Hypothalamus (tissue), 51 donors: ENCODE data around the gene DOCK11.

Experiments
- DNase-seq, 51 donors: peaks; one replicate each; lab custom pipeline; 2025; lab: John Stamatoyannopoulos, UW

DOCK11 gene

DNA sequence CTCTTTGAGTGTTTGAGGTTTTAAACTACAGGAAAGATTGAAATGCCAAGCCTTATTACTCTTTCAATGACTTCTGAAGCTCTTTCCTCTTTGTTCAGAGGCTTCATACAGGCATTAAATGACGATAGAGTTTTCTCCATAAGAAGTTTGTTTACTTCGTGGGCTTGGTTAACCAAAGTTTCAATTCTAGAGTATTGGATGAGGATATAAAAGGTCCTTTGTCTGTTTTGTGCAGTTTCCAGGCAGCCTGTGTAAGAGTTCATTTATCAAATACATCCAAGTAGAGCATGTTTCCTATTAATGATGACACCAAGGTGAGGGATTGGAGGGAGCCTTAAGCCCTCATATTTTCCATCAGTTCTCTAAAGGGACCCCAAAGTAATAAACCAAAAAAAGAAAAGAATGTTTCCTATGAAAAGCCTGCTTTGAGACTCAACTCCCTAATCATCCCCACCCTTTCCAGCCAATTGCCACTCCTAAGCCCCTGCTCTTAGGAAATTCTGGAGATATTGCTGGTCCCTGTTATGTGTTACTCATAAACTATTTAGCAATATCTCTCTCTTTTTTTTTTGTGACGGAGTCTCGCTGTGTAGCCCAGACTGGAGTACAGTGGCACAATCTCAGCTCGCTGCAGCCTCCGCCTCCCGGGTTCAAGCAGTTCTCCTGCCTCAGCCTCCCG, 125.6 kb downstream of the DOCK11 start:
- no peak for DNase-seq

DNA sequence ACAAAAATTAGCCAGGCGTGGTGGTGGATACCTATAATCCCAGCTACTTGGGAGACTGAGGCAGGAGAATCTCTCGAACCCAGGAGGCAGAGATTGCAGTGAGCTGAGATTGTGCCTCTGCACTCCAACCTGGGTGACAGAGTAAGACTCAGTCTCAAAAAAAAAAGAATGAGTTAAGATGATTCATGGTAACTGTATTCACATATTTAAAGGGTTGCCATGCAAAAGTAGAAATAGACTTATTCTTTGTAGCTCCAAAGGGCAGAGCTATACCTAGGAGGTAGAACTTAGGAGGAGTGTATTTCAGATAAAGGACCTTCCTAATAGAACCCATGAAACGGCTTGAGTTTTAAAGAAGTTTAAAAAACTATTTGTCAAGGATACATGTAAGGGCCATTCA, 127.4 kb downstream of the DOCK11 start:
- no peak for DNase-seq

DNA sequence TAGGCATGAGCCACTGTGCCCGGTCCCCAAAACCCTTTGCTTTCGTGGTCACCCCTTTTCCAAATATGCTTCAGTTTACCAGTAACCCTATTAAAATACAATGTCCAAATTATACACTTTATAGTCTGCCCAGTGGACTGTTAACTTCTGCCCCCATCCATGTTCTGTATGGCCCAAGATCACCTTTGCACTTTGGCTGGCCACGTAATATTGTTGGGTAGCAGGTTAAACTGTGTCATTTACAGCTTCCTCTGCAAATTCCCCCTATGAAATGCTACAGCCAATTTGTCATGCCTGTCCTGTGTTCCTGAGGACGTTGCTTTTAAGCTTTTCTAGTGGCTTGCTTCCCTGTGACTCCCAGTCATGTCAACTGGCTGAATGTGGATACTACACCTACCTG, 130.7 kb downstream of the DOCK11 start:
- DNase-seq = no peak

DNA sequence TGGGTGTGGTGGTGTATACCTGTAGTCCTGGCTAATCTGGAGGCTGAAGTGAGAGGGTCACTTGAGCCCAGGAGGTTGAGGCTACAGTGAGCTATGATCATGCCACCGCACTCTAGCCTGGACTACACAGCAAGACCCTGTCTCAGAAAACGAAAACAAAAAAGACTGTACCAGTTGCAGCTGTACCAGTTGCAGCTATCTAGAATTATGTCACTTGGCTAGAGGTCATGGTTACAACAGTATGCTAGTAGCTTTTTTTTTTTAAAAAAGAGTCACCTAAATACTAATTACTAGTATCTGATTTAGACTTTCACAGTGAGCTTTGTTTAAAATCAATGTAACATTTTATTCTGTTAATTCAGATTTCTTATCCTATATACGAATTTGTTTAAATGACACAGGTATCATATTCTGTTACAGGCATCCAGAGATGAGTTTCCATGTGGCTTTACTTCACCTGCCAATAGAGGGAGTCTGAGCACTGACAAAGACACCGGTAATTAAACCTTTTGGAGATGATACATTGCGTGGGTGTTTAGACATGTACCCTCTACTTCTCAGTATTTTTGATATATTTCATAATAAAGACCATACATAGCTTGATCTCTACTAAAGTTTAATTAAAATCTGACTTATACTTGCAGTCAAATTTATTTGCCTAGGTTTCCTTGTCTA, 131.6 kb downstream of the DOCK11 start:
- DNase-seq = no peak

DNA sequence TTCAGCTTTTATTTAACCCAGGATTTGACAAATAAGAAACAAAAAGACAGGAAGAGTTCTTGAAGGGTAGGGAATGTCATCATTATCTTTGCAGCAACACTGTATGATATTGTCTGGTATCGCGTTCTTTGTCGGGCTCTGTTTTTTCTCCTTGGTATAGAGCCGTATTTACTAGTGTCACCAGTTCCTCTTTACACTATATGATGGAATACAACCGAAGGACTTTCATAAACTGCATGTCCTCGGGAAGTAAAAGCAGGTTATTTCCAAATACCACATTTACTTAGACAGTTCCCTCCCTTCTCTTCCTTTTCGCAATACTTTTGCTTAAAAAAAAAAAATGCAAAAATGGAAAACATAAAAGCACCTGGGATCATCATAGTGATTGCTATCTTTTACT, 135.2 kb downstream of the DOCK11 start:
- no peak for DNase-seq

DNA sequence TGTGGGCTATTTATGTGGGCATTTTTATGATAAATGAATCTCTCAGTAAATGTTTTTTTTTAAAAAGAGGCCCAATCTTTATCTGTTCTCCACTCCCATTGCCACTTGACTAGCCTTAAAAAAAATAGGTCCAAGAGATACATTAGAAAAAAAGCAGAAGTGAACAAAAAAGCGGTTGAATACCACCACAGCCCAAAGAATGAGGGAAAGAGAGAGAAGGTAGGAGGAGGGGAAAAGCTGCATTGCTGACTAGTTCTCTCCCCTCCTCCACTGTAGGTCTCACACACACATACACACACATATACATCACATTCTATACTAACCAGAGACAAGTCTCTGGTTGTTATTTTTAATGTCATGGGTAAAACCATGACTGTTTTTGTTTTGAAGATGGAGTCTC, 136.0 kb downstream of the DOCK11 start:
- no peak for DNase-seq

DNA sequence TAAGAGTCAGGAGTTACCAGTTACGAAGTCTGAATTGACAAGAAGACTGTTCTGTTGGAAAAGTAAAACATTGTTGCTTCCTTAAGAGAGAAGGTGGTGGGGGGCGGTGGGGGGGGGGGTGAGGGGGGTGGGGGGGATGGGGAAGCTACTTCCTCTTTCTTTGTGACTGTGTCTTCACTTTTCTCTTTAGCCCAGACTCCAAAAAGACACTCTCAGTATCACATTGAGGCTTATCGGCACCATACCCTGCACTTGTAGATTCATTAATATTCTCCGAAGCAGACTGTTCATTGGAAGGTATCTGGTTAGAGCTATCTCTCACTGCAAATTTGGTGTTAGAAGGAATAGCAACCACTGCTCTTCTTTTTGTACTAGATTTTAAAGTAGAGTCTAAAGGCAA, 137.2 kb downstream of the DOCK11 start:
- peak in 1 of 51 donors; percentile 0 for DNase-seq

DNA sequence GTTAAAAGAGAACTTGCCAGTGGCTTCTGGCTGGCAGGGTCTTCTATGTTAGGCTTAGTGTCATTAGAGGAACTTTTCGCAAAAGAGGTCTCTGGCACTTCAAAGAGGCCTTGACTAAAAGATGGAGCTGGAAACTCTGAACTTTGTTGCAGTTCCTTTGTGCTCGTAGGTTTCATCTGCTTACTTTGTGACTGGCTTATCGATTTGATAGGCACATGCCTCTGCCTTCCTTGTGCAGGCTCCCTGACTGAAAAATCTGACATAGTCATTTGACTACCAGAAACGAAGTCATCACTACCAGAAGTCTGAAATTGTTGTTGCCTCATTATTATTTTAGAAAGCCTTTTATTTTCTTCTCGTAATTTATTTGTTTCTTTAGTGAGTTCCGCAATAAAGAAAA, 137.9 kb downstream of the DOCK11 start:
- no peak for DNase-seq

DNA sequence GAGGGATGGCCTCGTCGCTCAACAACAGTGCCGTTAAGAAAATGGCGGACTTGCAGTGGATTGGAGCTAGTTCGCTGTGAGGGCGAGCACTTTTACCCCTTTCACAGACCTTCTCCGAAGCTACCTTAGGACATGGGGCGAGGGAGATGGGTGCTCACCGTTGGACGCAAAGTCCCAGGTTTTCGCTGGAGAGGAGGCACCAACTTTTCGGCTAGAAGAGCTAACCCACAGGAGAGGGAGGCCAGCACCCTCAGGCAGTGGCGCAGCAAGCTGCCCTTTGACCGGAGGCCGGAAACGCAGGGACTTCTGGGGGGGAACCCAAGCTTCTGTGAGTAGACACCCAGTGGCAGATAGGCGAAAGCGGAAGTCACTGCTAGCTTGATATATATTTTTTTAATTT, 138.7 kb downstream of the DOCK11 start:
- no peak for DNase-seq

DNA sequence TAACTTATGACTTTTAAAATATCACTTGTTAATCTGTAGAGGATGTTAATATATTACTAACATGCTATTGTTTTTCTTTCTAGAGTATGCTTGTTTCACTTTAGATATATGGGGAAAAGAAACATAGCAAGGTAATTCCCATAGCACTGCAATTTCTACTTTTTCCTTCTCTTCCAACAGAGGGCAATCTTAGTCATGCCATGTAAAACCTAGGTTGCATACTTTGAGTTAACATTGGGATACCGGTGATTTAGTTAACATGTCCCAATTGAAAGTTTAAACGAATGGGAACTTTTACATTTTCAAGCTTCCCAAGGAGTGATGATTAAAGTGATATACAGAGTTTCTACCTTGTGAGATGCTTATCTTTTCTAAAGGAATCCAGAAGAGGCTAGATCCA, 142.4 kb downstream of the DOCK11 start:
- DNase-seq = no peak

DNA sequence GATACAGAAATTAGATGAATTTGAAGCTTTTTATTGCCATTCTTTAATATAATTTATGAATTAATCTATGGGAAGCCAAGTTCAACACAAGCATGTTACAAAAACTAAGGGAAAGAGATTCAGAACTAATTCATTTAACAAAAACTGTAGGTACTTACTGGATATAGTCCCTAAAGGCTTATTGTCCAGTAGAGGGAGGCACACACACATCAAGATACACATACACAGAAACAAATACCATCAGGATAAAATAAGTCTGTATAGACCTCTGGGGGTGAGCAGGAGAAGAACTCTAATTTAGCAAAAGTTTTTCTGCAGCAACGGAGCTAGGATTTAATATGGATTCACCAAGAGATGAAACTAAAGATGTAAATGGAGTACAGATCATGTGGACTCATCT, 148.8 kb downstream of the DOCK11 start:
- peak in 1 of 51 donors; percentile 13 for DNase-seq

DNA sequence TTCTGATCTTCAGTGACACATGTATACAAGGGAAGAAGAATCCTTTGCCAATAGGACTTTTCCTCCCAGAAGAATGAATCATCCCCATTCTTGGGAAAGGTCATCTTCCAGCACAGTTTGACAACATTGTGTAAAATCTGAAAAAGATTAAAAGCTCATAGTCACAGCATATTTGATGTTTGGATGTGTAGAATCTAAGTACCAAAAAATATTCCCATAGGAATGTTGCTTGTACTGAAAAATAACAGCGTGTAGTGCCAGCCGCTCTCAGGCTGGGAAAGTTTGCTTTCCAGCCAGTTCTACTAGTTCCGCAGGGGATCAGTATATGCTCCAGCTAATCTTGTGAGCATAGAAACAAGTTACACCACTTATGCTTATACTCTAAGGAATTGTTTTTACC, 157.1 kb downstream of the DOCK11 start:
- DNase-seq = no peak

DNA sequence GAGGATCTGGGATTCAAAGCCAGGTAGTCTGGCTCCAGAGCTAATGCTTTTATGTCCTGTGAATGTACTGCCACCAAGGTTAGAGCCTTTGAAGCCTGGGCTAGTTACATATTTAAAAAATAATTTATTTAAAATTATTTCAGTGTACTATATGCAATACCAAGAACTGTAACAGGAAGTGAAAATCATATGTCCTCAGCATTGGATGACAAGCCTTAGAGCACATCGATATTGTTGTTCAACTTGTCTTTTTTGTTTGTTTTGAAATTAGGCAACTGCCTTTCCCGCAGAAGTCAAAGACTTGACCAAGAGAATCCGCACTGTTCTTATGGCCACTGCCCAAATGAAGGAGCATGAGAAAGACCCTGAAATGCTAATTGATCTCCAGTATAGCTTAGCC, 158.7 kb downstream of the DOCK11 start:
- no peak for DNase-seq

DNA sequence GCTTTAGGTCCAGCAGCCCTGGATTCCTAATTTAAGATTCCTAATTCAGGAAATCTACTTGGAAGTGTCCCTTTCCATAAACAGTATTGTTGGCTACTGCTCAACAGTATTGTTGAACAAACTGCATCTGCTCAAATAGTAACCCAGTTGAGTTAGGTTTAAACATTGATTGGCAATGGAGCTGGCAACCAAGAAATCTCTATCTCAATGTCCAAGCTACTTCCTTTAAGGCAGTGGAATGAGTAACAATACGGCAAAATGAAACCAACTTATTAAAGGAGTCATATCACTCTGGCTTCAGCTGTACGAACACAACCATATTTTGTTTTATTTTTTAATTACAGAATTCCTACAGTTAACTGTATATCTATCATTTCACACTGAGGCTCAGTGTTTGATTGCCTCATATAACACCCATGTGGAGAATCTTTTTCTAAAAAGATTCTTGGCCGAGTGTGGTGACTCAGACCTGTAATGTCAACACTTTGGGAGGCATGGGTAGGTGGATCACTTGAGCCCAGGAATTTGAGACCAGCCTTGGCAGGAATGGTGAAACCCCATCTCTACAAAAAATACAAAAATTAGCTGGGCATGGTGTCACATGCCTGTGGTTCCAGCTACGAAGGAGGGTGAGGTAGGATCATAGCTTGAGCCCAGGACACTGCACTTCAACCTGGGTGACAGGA, 160.1 kb downstream of the DOCK11 start:
- DNase-seq = no peak

DNA sequence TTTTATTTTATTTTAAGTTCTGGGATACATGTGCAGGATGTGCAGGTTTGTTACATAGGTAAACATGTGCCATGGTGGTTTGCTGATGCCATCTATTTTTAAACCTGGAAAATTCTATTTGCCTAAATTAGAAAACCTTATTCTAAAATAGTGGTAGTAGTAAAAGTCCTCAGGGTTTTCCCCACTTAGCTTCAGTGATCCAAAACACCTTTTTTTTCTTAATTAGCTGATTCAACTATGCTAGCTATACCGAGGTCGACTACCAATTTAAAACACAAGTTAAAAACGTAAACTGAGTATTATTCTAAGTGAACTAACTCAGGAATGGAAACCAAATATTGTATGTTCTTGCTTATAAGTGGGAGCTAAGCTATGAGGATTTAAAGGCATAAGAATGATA, 161.8 kb downstream of the DOCK11 start:
- DNase-seq = no peak

DNA sequence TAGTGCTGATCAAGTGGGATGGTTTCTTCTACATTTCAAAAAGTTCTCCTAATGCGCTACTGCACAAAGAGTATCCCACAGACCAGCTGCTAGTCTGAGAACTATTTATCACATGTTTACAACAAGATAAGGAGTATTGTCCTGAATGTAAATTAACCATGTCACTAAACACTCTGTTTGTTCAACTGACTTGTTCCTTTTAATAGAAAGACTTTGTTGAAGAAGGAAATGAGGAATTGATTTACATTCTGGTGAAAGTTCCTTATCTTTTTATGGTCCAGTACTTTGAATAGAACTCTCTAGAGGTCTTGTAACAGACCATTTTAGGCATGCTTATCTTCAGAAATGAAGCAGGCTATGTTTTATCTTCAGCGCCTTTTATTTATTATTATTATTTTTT, 164.5 kb downstream of the DOCK11 start:
- peak in 1 of 51 donors; percentile 12 for DNase-seq

DNA sequence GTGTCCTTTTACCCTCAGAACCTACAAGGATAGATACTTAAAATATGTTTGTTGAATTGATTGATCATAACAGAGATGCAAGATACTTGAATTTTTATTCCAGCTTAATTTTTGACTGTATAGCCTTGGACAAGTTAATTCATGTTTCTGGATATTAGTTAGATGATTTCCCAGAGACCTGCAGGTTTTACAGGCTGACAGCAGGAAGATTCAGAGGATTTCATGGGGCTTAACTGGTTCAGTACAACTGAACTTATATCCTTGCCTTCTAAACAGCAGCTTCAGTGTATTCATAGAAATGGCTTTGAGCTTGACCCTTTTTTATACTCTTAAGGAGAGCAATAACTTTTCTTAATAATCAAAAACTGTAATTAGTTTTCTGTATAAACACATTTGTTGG, 169.6 kb downstream of the DOCK11 start:
- DNase-seq = no peak

DNA sequence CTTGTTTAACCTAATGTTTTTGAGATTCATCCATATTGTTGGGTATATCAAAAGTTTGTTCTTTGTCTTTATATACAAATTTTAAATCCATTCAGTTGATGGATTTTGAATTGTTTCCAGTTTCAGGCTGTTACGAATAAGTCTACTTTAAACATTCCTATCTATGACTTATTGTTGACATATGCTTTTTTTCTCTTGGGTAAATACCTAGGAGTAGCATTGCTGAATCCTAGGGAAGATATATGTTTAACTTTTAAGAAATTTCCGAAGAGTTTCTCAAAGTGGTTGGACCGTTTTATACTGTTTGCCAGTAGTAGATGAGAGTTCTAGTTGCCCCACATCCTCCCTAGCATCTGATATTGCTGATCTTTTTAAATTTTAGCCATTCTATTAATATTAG, 170.9 kb downstream of the DOCK11 start:
- DNase-seq = no peak

DNA sequence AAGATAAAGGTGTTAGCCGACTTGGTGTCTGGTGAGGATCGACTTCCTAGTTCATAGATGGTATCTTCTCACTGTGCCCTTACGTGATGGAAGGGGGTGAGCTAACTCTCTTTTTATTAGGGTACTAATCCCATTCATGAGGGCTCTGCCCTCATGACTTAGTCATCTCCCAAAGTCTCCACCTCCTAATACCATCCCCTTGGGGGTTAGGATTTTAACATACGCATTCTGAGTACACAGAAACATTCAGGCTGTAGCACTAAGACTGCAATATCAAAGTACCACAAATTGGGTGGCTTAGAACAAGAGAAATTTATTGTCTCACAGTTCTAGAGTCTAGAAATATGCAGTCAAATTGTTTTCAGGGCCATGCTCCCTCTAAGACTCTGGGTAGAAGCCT, 173.8 kb downstream of the DOCK11 start:
- no peak for DNase-seq

DNA sequence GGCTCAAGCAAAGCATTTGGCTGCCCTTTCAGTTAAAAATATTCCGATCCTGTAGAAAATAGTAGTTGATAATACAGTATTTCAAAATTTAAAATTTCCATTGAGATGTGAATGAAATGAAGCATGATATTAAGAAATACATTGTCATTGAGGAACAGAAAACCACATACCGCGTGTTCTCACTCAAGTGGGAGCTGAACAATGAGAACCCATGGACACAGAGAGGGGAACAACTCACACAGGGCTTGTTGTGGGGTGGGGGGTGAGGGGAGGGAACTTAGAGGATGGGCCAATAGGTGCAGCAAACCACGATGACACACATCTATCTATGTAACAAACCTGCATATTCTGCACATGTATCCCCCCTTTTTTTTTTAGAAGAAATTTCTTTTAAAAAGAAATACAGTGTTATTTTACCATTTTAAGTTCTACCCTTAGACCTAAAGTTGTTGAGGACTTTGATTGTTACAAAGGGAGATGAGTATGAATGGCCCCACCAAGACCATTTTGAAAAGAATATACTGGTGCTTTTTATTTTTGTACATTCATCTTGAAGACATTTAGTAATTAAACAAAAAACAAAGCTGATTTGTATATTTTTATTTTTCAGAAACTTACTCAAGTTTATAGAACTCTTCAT, 179.8 kb downstream of the DOCK11 start:
- DNase-seq = no peak

DNA sequence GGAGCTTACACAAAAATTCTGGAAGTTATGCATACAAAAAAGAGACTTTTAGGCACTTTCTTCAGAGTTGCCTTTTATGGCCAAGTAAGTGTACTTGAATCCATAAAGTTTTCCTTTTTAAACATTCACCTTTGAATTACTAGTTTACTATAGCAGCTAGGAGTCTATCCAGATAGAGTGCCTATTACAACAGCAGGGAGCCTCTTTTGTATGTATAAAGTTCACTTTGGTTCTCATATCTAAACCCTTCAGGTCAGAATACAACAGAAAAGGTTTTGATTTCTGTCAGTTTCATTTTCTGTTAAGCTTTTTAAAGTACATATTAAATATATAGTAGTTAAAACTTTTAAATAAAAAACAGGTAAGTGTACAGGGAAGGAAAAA, 180.3 kb downstream of the DOCK11 start:
- no peak for DNase-seq

DNA sequence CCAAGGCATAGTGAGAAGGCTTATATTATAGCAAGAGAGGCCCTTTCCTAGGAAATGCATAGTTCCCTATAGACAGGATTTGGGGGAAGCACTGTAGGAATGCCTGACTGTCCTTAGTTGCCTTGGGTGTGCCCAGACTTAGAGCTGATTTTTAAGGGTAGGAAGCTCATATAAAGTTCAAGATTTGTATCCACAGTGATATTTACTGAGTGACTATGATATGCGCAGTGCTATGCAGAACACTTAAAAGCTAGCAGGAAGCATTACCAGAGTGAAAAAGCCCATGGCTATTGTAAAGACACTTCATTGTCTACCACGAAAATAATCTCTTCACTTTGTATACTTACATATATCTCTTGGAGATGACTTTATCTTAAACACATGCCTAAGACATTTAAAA, 181.7 kb downstream of the DOCK11 start:
- DNase-seq = no peak
